Eye (tissue), 1 donor: ENCODE measurements around the gene PRTFDC1.
A peak's percentile ranks its signal among the peaks of the same experiment; 100 is the strongest.
"Not testable (repeated sequence)": the region's sequence is repeated elsewhere in the genome, so short reads cannot be mapped to it uniquely, and the experiment has no call there.

Experiments used
- DNase-seq: peaks from one replicate; pipeline ENCODE4 v3.0.0-alpha.2; 2015

PRTFDC1 gene

GRCh38 chr10:24963521-24964041 is 11.2 kb upstream of the PRTFDC1 start:
- DNase-seq = peak; percentile 68

GRCh38 chr10:24962995-24963394 is 10.6 kb upstream of the PRTFDC1 start:
- no peak for DNase-seq

DNA sequence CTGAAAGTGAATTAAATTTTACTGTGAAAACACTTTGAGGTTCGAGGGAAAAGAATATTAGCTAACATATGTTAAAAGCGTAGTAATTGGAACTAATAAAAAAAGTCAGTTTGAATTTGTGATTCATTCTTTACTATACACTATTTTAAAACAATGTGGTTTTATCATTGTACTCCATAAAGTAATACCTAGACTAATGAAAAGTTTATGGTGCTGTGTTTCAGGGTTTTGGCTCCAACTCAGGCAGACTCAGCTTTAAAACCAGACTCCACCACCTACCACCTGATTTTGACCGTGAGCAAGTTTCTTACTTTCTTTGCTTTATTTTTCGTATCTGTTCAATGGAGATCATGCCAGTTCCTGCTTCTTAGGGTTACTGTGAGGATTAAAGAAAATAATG is 9.2 kb upstream of the PRTFDC1 start:
- no peak for DNase-seq

DNA sequence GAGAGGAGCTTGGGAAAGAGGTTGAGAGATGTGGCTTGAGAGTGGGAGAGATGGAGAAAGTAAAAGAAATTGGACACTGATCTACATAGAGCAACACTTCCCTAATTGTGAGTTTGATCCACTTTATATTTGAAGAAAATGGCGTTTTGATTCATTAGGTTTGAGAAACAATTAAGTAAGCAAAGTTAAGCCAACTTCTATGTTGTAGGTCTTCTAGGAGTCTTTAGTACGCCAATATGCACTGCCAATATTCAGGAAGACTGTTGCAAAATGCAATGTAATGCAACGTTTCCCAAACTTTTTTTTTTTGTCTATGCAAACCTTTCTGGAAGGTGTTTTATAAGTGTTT is 7.0 kb upstream of the PRTFDC1 start:
- DNase-seq = no peak

DNA sequence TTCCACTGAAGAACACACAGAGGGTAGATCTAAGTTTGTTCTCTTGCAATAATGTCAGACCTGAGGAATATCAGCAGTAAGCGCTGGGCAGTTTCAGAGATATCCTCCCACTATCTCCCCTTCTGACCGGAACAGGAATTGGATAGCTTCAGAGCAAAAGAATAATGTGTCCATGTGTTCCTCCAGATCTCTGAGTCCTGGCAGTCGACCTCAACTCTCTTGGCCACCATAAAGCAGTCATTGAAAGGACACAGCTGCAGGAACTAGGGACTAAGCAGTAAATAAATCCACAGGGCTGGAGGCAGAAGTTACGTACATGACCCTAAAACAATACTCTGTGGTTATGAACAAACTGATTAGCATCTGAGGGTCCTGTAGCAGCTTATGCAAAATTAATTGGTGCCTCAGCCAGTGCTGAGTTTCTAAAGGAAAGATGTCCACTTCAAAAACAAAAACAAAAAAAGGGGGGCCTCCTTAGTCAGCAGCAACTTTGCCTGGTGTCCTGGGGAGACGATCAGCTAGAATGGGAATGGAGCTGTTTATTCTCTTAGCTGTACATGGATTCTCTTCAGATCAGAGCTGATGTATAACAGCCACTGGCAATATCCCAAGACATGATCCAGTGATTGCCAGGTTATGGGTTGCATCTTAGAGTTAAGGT is 6.4 kb upstream of the PRTFDC1 start:
- peak; percentile 24 for DNase-seq

- DNase-seq = peak; percentile 52
Observed at GRCh38 chr10:24958091-24958720, 5.8 kb upstream of the PRTFDC1 start.

- not testable (repeated sequence) for DNase-seq
Observed at GRCh38 chr10:24957624-24958051, 5.2 kb upstream of the PRTFDC1 start.

GRCh38 chr10:24953675-24954074 is 1.3 kb upstream of the PRTFDC1 start:
- DNase-seq = no peak

- peak; percentile 91 for DNase-seq
Observed at GRCh38 chr10:24952707-24953645, 570 bp upstream of the PRTFDC1 start.

DNA sequence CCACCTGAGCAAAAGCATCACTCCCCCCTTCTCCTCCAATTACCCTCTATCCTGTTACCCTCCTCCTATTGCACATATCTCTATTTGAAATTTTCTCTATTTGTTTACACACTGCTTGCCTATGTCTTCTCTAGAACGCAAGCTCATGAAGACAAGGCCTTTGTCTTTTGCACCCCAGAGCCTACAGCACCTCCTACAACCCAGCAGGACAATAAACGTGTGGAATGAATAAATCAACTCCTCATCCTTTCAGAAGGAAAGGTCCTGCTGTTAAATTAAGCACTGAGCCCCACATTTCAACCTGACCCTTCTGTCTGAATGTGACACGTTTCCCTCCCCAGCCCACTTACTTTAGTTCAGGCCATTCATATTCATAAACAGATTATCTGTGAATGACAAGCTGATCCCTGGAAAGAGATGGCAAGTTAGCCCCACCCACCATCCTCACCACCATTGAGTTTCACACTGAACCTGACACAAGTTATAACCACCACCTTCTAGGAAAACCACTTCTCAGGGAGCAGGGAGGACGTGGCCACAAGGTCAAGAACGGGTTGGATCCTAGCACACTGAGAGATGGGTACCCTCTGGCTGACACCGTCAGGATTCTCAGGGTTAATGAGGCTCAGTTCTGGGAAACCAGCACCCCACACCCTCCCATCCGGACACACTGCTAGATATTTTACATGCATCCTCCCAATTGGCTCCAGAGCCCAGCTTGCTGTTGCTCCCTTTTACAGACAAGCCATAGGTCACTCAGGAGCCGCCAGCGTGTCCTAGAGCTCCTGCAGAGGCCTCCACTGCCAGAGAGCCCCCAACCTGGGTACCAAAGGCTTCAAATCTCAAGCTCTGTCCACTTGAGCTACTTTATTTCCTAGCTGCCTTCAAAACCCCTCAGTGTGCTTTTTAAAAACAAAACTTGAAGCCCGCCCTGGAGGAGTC is 934 bp downstream of the PRTFDC1 start:
- DNase-seq = peak; percentile 86

DNA sequence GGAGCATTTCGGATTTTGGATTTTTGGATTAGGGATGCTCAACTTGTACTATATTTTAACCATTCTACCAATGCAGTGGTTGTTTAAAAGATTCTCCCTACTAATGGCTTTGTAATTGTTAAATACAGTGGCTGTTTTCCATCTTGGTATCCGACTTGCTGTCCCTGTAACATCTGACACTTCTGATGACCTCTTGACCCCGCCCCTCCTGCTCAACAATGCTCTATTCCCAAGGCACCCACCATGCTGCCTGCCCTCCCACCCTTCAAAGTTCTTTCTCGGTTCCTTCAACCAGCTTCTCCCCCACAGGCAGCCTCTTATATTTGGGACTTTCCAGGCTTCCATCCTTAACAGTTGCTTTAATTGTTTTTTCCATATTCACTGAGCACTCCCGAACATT is 2.0 kb downstream of the PRTFDC1 start:
- peak; percentile 15 for DNase-seq

- no peak for DNase-seq
Observed at GRCh38 chr10:24949616-24950015, 2.8 kb downstream of the PRTFDC1 start.

DNA sequence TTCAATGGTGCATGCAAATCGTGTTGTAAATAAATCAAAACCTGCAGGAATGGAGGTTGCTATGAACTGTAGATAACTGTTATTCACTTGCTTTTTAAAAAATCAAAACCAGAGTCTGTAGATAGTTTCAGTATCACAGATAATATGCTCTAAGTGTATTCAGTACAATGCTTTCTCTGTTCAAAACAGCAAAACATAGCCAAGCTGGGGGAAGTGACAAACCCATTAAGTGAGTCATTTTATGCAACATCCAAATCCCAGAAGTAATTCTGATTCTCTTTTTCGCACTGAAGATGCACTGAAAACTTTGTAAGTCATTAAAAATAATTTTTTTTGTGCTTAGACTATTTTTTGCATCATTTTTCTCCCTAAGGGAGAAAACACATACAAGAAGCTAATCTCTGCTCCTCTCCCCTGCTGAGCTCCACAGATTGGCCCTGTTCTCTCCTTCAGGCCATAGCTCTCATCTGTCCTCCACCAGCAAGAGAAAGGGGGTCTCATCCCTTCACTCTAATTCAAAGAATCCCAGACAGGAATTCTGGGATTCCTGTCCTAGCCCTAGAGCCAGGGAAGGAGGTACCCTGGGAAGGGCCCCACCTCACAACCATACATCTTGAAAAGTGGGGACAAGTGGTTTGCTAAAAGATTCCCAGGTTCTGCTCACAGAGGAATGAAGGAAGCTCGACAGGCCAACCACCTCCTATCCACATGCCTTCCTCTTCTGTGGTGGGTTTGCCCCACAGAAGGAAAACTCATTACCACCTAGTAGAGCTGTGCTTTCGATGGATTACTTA is 4.9 kb downstream of the PRTFDC1 start:
- no peak for DNase-seq

DNA sequence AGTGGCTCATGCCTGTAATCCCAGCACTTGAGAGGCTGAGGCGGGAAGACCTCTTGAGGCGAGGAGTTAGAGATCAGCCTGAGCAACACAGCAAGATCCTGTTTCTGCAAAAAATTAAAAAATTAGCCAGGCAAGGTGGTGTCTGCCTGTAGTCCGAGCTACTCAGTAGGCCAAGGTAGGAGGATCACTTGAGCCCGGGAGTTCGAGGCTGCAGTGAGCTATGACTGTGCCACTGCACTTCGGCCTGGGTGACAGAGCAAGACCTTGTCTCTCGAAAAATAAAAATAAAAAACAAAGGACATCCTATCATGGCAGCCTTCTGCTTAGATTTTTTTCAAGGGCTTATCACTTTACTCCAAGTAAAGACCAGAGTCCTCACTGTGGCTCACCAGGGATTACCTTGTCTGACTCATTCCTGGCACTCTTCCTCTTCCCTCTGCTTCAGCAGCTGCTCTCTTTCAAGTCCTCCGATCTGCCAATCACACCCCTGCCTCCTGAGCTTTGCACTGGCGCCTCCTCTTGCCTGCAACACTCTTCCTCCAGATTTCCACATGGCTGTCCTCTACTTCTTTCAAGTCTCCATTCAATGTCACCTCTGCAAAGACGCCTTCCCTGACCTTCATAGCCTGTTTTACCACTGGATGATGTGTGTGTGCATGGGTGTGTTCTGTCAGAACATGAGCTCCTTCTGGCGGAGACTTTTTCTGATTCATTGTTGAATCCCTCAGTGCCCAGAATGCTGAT is 7.7 kb downstream of the PRTFDC1 start:
- DNase-seq = no peak

GRCh38 chr10:24938525-24938924 is 13.9 kb downstream of the PRTFDC1 start:
- DNase-seq = no peak

- no peak for DNase-seq
Observed at GRCh38 chr10:24938076-24938475, 14.3 kb downstream of the PRTFDC1 start.

- DNase-seq = no peak
Observed at GRCh38 chr10:24935504-24936292, 16.7 kb downstream of the PRTFDC1 start.

DNA sequence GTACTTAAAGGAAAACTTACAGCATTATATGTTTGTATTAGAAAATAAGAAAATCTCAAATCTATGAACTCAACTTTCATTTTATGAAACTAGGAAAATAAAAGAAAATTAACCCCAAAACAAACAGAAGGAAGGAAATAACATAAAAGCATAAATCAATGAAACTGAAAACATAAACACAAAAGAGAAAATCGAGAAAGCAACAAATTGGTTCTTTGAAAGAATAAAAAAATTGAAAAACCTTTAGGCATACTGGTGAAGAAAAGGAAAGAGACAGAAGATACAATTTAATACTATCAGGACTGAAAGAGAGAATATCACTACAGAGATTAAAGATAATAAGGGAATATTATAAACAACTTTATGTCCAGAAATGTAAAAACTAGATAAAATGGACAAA is 21.2 kb downstream of the PRTFDC1 start:
- no peak for DNase-seq

DNA sequence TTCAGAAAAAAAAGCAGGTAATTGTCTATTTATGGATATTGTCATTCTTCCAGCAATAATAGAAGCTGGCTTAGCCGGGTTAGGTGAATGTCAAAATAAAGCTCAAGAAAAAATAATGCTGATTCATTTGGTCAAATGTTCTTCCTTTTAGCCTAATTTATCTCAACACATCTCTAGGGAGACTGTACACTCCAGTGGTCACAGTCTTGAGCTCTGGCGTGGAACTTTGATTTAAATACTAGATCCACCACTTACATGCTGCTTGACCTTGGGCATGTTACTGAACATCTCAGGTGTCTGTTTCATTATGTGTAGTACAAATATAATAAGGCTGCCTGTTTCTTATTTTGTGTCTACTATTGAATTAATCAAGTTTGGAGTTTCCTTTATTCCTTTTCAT is 22.0 kb downstream of the PRTFDC1 start:
- DNase-seq = peak; percentile 42

- no peak for DNase-seq
Observed at GRCh38 chr10:24929904-24930303, 22.5 kb downstream of the PRTFDC1 start.
